Pulmonary artery endothelial cell (primary cell): ENCODE measurements around the gene CRLF3. TPM values are rescaled to one million over a fixed set of nuclear protein-coding genes. Genes with fewer than 3 reads are reported as not detected.
"Not testable (repeated sequence)": the region's sequence is repeated elsewhere in the genome, so short reads cannot be mapped to it uniquely, and the experiment has no call there.

Source experiments
- DNase-seq: peaks from one replicate; pipeline ENCODE4 v3.0.0-alpha.2; 2011; ENCODE audit warnings: low read depth, low spot score
- total RNA-seq: library from RNA; depleted of rRNA; stranded (reverse); fragments of >200 nt; gene quantifications from 2 replicates; pipeline ENCODE4 v1.2.3, GENCODE V29; 2014

CRLF3 gene, protein sequence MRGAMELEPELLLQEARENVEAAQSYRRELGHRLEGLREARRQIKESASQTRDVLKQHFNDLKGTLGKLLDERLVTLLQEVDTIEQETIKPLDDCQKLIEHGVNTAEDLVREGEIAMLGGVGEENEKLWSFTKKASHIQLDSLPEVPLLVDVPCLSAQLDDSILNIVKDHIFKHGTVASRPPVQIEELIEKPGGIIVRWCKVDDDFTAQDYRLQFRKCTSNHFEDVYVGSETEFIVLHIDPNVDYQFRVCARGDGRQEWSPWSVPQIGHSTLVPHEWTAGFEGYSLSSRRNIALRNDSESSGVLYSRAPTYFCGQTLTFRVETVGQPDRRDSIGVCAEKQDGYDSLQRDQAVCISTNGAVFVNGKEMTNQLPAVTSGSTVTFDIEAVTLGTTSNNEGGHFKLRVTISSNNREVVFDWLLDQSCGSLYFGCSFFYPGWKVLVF
- total RNA-seq: 23.3 and 31.0 TPM in 2 replicates

DNA sequence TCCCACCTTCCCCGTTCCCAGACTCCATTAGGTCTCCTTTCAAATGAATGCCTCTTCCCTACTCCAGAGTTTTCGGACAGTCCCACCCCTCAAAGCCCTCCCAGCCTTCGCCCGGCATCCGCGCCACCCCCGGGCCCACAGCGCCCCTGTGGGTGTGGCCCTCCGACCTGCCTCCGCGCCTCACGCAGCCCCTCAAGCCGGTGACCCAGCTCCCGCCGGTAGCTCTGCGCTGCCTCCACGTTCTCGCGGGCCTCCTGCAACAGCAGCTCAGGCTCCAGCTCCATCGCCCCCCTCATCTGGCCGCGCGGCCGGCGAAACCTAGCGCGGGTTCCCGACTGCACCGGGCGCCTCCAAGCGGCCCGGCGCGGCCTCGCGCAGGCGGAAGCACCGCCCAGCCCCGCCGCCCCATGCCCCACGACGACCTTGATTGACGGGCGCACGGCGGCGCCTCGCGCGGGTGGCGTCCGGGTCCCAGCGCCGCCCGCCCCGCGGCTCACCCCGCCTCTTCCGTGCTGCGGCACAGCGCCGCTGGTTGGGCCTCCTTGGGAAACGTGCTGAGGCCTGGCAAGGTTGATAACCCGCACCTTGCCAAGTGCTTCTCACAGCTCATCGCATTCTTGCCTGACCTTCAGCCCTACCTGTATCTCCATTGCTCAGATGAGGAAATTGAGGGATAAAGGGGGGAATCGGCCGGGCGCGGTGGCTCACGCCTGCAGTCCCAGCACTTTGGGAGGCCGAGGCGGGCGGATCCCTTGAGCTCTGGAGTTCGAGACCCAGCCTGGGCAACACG lies at the start of gene CRLF3:
CRLF3 (minus strand) TSS at position 337 of the 790 bp plus-strand sequence; CDS start at position 296, 41 bp downstream.
- peak; percentile 58 for DNase-seq

- no peak for DNase-seq
These were observed 44.5 kb upstream of the CRLF3 start for GRCh38 chr17:30869005-30869404.

DNA sequence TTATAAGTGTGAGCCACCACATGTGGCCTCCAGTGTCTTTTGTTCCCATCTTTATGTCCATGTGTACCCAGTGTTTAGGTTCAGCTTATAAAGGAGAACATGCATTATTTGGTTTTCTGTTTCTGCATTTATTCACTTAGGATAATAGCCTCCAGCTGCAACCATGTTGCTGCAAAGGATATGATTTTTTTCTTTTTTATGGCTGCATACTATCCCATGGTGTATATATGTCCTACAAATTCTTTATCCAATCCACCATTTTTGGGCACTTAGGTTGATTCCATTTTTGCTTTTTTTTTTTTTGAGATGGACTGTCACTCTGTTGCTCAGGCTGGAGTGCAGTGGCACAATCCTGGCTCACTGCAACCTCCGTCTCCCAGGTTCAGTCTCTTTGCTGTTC lies 40.1 kb upstream of the CRLF3 start:
- no peak for DNase-seq

- DNase-seq: no peak
These were observed 34.2 kb upstream of the CRLF3 start for GRCh38 chr17:30858556-30859250.

GRCh38 chr17:30854146-30854545 lies 29.7 kb upstream of the CRLF3 start:
- no peak for DNase-seq

DNA sequence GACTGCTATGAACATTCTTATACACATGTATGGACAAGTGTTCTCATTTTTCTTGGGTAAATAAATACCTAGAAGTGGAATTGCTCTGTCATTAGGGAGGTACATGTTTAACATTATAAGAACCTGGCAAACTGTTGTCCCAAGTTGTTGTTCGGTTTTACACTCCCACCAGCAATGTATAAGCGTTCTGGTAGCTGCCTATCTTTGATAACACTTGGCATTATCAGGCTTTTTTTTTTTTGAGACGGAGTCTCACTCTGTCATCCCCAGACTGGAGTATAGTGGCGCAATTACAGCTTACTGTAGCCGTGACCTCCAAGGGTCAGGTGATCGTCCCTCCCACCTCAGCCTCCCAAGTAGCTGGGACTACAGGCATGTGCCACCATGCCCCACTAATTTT lies 23.5 kb upstream of the CRLF3 start:
- DNase-seq: no peak

DNA sequence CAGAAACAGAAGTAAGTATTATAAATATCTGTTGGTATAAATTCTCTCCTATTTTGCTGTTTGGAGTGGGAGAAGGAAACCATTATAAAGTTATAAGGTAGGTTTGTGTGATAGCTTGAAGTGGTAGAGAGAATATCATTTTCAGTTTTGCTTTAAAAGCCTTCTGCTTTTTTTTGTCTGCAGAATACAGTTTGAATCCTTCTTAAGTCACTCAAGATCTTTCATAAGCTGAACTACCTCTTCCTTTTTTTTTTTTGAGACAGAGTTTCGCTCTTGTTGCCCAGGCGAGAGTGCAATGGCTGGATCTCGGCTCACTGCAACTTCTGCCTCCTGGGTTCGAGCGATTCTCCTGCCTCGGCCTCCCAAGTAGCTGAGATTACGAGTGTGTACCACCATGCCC lies 16.3 kb upstream of the CRLF3 start:
- no peak for DNase-seq

GRCh38 chr17:30838202-30838807 lies 13.8 kb upstream of the CRLF3 start:
- no peak for DNase-seq

DNA sequence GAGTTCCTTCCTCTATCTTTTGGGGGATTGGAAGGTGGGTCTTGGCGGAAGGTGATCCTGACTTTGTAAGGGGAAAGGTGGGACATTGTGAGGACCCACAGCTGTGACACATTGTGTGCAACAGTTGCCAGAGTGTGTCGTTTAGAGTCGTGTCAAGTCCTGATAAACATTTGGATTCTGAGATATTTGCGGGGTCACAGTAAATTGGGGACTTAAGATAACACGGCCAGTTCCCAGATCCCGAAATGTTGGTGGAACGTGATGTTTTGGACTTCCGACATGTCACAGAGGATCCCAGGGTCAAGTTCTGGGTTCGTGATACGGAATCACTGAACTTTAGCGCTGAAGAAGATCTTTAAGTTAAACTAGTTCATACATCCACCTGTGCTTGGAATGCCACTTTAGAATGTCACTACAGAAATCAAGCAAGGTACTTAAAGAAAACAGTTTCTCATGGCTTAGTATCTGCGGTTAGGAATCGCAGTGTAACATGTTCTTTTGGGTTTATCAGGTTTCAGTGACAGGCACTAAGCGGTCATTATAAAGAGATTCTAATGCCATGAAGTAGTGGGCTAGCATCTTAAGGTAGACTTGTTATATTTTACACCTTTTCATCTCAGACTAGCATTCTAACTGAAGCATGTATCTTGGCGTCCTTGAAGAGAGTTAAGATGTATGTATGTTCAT lies 8.1 kb upstream of the CRLF3 start:
- DNase-seq: no peak

GRCh38 chr17:30831663-30832437 lies 7.4 kb upstream of the CRLF3 start, which contains the start of gene ATAD5:
Gene ATAD5 (plus strand): TSS chr17:30831966. CDS start chr17:30832348, 382 bp downstream.
- DNase-seq: peak; percentile 62

DNA sequence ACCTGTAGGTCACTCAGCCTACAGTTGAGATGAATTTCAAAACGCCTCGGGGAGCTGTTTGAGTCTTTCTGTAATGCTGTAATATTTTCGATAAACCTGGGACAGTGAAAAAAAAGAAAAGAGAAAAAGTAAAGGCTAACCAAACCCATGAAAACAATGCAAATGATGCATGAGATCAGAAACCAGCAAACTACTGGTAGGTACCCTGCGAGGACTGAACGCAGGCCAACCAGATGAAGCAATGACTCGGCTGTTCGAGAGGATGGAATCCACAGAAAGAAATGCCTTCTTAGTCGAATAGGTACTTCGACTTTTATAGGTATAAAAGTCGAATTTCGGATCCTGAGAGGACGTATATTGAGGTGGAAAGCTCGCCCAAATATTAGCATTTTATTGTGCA lies 6.8 kb upstream of the CRLF3 start:
- no peak for DNase-seq

GRCh38 chr17:30829022-30829421 lies 4.5 kb upstream of the CRLF3 start:
- DNase-seq: no peak

DNA sequence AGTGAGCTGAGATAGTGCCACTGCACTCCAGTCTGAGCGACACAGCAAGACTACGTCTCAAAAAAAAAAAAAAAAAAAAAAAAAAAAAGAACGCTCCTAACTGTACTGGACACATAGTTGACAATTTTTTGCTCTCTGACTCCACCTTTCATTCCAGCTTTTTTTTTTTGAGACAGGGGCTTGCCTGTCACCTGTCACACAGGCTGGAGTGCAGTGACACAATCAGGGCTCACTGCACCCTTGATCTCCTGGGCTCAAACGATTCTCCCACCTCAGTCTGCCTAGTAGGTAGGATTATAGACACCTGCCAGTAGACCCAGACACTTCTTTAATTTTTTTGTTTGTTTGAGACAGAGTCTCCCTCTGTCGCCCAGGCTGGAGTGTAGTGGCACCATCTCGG lies 2.6 kb upstream of the CRLF3 start:
- DNase-seq: no peak

DNA sequence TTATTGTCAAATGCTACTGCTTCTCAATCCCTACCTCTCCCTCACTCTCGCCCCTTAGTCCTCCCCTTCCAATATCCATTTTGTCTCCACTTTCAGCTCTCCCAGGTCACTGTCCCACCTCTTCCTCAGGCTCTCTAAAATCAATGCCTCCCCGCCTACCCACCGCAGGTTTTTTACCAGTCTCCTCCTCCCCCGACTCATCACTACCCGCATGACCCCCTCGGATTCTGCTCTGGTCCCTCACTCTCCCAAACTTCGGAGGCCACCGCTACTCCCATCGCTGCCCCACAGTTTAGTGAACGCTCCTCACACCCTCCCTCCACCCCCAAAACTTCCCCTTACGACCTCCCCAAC lies 513 bp downstream of the CRLF3 start:
- DNase-seq: no peak

GRCh38 chr17:30823421-30823820 lies 1.1 kb downstream of the CRLF3 start:
- DNase-seq: no peak

- DNase-seq: not testable (repeated sequence)
These were observed 1.6 kb downstream of the CRLF3 start for GRCh38 chr17:30822919-30823318.

DNA sequence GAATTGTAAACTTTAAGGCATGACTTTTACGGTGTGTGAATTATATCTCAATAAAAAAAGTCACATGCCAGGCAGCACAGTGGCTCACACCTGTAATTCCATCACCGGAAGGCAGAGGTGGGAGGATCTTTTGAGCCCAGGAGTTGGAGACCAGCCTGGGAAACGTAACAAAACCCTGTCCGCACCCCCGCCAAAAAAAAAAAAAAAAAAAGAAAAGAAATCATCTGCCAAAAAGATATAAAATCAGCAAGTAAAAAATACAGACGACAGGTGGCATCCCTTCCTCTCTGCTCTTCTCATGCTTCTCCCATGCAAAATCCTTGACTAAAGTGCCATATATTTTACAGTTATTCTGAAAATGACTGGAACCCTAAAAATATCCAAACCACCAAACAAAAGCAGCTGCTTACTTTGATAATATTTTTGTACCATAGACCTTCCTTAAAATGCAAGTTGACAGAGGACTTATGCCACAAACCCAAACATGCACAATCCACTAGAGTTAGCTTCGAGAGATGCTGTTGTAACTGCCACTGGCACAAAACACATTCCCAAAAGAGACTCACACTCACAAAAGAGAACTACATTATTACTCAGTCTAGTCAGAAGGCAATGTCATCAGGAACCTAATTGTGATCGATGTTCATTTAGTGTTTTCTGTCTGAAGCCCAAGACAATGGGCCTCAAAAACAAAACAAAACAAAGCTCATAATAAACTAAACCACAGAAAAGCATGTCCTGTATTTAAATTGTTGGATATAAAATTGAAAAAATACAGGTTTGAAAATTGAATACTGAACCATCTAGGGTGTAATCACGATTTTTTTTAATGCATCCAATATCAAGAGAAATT lies 2.4 kb downstream of the CRLF3 start:
- no peak for DNase-seq

- DNase-seq: no peak
These were observed 4.4 kb downstream of the CRLF3 start for GRCh38 chr17:30819971-30820705.
